ENCODE data around the gene NOP10. TPM values are rescaled to one million over a fixed set of nuclear protein-coding genes. Genes with fewer than 3 reads are reported as not detected.

NOP10 gene
- polyA plus RNA-seq, 4 donors: 165 to 422 (median 337) TPM

DNA sequence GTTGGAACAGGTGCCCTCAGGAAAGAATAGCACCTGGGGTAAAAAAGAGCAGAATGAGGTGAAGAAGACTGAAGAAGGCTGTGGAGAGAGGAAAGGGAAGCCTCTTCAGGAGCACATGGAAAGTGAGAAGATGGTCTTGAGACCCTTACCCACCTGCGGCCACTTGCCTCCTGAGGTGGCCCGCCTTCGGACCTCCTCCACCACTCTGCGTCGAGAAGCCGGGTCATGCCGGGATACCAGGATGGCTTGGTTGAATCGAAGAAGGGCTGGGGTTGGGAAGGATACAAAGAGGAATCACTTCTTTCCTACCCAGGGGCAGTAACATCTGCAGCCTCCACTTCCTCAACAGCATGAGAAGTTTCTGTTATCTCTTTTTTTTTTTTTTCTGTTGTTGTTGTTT is 21.1 kb upstream of the NOP10 start:
- H3K36me3 ChIP-seq (ENCODE audit: control insufficient read depth in 3 of 3, insufficient read depth in 2 of 3, low read depth in 1 of 3, low read length in 3 of 3): peaks cover 2 to 44% (median 2%) of the 10 kb centered on the region in 3 donors
- WGBS, 3 donors: 94 to 98% (median 97%) methylated on average over 8 of the region's 8 CpGs
- peaks cover 3 to 29% (median 3%) of the 10 kb centered on the region in 3 donors for H3K4me1 ChIP-seq (ENCODE audit: control insufficient read depth in 3 of 3, insufficient read depth in 2 of 3, low read depth in 1 of 3, low read length in 2 of 3)
- DNase-seq (no peak), FAIRE-seq (no peak)
- no peak overlapping the region for H3K4me3 ChIP-seq (ENCODE audit: low read depth in 1 of 3, low read length in 3 of 3)
- no peak overlapping the region for H3K27ac ChIP-seq (ENCODE audit: low read depth in 1 of 3, low read length in 2 of 3)
- no peaks in the 10 kb centered on the region for H3K9me3 ChIP-seq (ENCODE audit: control insufficient read depth in 2 of 2, insufficient read depth in 1 of 2, low read depth in 1 of 2, low read length in 1 of 2)
- no peaks in the 10 kb centered on the region for H3K27me3 ChIP-seq (ENCODE audit: control insufficient read depth in 3 of 3, insufficient read depth in 3 of 3, low read length in 3 of 3)

DNA sequence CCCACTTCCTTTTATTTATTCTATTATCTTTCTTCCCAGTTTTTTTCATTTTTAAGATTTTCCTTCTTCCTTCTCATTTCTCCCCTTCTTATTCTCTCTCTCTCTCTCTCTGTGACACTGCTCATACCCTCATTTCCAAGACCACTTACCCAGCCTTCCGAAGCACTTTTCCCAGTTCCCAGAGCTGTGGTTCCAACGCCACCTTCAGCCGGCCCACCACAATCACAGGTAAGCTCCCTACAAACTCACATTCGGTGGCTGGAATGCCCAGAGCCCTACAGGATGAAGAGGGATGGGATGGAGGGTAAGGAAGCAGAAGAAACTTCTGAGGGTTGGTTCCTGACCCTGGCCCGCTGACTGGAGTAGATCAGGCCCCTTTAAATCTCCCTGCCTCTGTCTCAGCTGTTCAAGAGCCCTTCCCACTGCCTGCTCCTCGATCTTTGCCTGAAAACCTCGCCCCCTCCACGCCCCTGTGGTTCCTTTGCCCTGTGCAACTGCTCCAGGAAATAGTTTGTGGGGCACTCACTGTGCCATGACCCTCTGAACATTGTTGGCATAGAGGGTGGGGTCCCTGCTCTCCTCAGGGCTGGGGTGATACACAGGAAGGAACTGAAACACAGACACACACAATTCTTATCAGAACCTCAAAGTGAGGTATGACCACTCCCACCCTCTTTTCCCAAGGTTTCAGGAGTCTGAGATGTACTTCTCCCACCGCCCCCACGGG is 19.3 kb upstream of the NOP10 start:
- DNase-seq (peak; percentile 70 to 98), FAIRE-seq (no peak)
- H3K36me3 ChIP-seq (ENCODE audit: control insufficient read depth in 3 of 3, insufficient read depth in 2 of 3, low read depth in 1 of 3, low read length in 3 of 3): peaks cover 2 to 54% (median 2%) of the 10 kb centered on the region in 3 donors
- H3K4me1 ChIP-seq (ENCODE audit: control insufficient read depth in 3 of 3, insufficient read depth in 2 of 3, low read depth in 1 of 3, low read length in 2 of 3): peaks cover 0 to 24% (median 3%) of the 10 kb centered on the region in 3 donors
- WGBS, 3 donors: 34 to 67% (median 47%) methylated on average over 10 of the region's 10 CpGs
- no peaks in the 10 kb centered on the region for H3K27me3 ChIP-seq (ENCODE audit: control insufficient read depth in 3 of 3, insufficient read depth in 3 of 3, low read length in 3 of 3)
- peak overlapping the region; percentile 76 to 89 (median 80) for H3K27ac ChIP-seq (ENCODE audit: low read depth in 1 of 3, low read length in 2 of 3)
- no peak overlapping the region for H3K4me3 ChIP-seq (ENCODE audit: low read depth in 1 of 3, low read length in 3 of 3)
- no peaks in the 10 kb centered on the region for H3K9me3 ChIP-seq (ENCODE audit: control insufficient read depth in 2 of 2, insufficient read depth in 1 of 2, low read depth in 1 of 2, low read length in 1 of 2)

DNA sequence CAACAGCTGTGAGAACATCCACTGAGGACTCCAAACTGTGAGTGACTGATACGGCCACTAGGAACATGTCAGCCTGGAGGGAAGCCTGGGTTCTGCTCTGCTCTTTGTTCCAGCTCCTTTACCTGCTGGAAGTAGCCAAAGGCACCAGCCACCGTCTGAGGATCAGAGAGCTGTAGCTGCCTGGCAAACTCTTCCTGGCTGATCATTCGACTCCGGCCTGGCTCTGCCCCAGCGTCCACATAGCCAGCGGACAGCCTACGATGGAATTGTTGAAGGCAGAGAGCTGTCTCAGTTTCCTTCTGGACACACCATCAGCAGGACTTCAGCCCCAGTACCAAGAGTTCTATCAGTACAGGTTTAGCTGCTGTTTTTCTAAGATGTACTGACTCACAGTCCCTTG is 18.3 kb upstream of the NOP10 start:
- peaks cover 2 to 61% (median 2%) of the 10 kb centered on the region in 3 donors for H3K36me3 ChIP-seq (ENCODE audit: control insufficient read depth in 3 of 3, insufficient read depth in 2 of 3, low read depth in 1 of 3, low read length in 3 of 3)
- no peak for DNase-seq
- H3K4me3 ChIP-seq (ENCODE audit: low read depth in 1 of 3, low read length in 3 of 3): no peak overlapping the region
- H3K9me3 ChIP-seq (ENCODE audit: control insufficient read depth in 2 of 2, insufficient read depth in 1 of 2, low read depth in 1 of 2, low read length in 1 of 2): no peaks in the 10 kb centered on the region
- no peak overlapping the region for H3K27ac ChIP-seq (ENCODE audit: low read depth in 1 of 3, low read length in 2 of 3)
- peaks cover 0 to 24% (median 3%) of the 10 kb centered on the region in 3 donors for H3K4me1 ChIP-seq (ENCODE audit: control insufficient read depth in 3 of 3, insufficient read depth in 2 of 3, low read depth in 1 of 3, low read length in 2 of 3)
- no peaks in the 10 kb centered on the region for H3K27me3 ChIP-seq (ENCODE audit: control insufficient read depth in 3 of 3, insufficient read depth in 3 of 3, low read length in 3 of 3)
- WGBS, 3 donors: 89 to 96% (median 94%) methylated on average over 7 of the region's 7 CpGs
- FAIRE-seq: no peak

- Histone ChIP-seq H3K4me3 (ENCODE audit: low read depth in 1 of 3, low read length in 3 of 3) (no peak overlapping the region), H3K9me3 (ENCODE audit: control insufficient read depth in 2 of 2, insufficient read depth in 1 of 2, low read depth in 1 of 2, low read length in 1 of 2) (no peaks in the 10 kb centered on the region), H3K36me3 (ENCODE audit: control insufficient read depth in 3 of 3, insufficient read depth in 2 of 3, low read depth in 1 of 3, low read length in 3 of 3) (peaks cover 2 to 71% (median 2%) of the 10 kb centered on the region in 3 donors), H3K27me3 (ENCODE audit: control insufficient read depth in 3 of 3, insufficient read depth in 3 of 3, low read length in 3 of 3) (no peaks in the 10 kb centered on the region), H3K27ac (ENCODE audit: low read depth in 1 of 3, low read length in 2 of 3) (peak overlapping the region in 1 of 3 donors; percentile 77), H3K4me1 (ENCODE audit: control insufficient read depth in 3 of 3, insufficient read depth in 2 of 3, low read depth in 1 of 3, low read length in 2 of 3) (peaks cover 0 to 19% (median 3%) of the 10 kb centered on the region in 3 donors)
- DNase-seq (peak in 1 of 2 donors; percentile 38), FAIRE-seq (no peak)
- WGBS, 3 donors: 41 to 95% (median 81%) methylated on average over 1 of the region's 1 CpG
Measured at GRCh38 chr15:34360298-34360697, 17.4 kb upstream of the NOP10 start.

GRCh38 chr15:34359416-34359815 is 16.5 kb upstream of the NOP10 start:
- Histone ChIP-seq H3K36me3 (ENCODE audit: control insufficient read depth in 3 of 3, insufficient read depth in 2 of 3, low read depth in 1 of 3, low read length in 3 of 3) (peaks cover 2 to 70% (median 2%) of the 10 kb centered on the region in 3 donors), H3K4me1 (ENCODE audit: control insufficient read depth in 3 of 3, insufficient read depth in 2 of 3, low read depth in 1 of 3, low read length in 2 of 3) (peaks cover 0 to 15% (median 3%) of the 10 kb centered on the region in 3 donors), H3K27me3 (ENCODE audit: control insufficient read depth in 3 of 3, insufficient read depth in 3 of 3, low read length in 3 of 3) (no peaks in the 10 kb centered on the region), H3K27ac (ENCODE audit: low read depth in 1 of 3, low read length in 2 of 3) (peak overlapping the region in 2 of 3 donors; percentile 64 to 77), H3K9me3 (ENCODE audit: control insufficient read depth in 2 of 2, insufficient read depth in 1 of 2, low read depth in 1 of 2, low read length in 1 of 2) (no peaks in the 10 kb centered on the region), H3K4me3 (ENCODE audit: low read depth in 1 of 3, low read length in 3 of 3) (no peak overlapping the region)
- DNase-seq: peak in 1 of 2 donors; percentile 91
- 31 to 66% (median 56%) methylated on average over 3 of the region's 3 CpGs for WGBS, 3 donors
- FAIRE-seq: no peak

DNA sequence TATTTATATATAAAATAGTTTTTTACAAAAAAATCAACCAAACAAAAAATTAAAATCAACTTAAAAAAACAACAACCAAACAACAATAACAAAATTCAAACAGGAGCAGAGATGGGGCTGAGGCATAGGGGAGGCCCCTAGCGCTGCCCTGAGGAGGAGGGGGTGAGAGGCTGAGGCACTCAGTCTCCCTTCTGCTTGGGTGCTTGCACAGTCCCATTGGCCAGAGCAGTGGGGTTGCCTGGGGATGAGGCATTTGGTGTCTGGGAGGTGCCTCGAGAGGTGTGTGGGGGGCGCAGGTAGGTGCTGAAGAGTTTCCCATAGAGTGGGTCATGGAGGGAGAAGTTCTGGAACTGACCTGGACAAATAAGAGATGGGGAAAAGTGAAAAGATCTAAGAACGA is 16.0 kb upstream of the NOP10 start:
- WGBS, 3 donors: 96 to 98% (median 97%) methylated on average over 4 of the region's 4 CpGs
- no peak for FAIRE-seq
- no peak for DNase-seq
- H3K4me3 ChIP-seq (ENCODE audit: low read depth in 1 of 3, low read length in 3 of 3): no peak overlapping the region
- H3K27me3 ChIP-seq (ENCODE audit: control insufficient read depth in 3 of 3, insufficient read depth in 3 of 3, low read length in 3 of 3): no peaks in the 10 kb centered on the region
- H3K4me1 ChIP-seq (ENCODE audit: control insufficient read depth in 3 of 3, insufficient read depth in 2 of 3, low read depth in 1 of 3, low read length in 2 of 3): peaks cover 0 to 15% (median 3%) of the 10 kb centered on the region in 3 donors
- H3K36me3 ChIP-seq (ENCODE audit: control insufficient read depth in 3 of 3, insufficient read depth in 2 of 3, low read depth in 1 of 3, low read length in 3 of 3): peaks cover 2 to 72% (median 7%) of the 10 kb centered on the region in 3 donors
- peak overlapping the region in 1 of 3 donors; percentile 77 for H3K27ac ChIP-seq (ENCODE audit: low read depth in 1 of 3, low read length in 2 of 3)
- no peaks in the 10 kb centered on the region for H3K9me3 ChIP-seq (ENCODE audit: control insufficient read depth in 2 of 2, insufficient read depth in 1 of 2, low read depth in 1 of 2, low read length in 1 of 2)

DNA sequence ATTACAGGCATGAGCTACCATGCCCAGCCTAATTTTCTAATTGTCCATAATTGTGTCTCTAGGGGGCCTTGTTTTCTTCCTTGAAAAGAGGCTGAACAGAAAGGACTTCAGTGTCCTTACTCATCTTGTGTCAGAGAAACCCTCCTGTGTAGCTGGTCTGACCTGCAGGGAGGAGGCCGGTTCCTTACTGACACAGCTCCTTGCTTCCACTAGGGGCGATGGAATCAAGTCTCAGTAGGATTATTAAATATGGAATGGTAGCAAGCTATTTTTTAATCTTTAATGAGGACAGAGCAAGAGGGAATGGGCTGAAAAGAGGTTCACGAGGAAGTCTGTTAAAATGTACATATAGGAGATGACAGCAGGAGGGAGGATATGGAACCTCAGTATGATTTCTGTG is 15.4 kb upstream of the NOP10 start:
- DNase-seq (no peak), FAIRE-seq (no peak)
- Histone ChIP-seq H3K9me3 (ENCODE audit: control insufficient read depth in 2 of 2, insufficient read depth in 1 of 2, low read depth in 1 of 2, low read length in 1 of 2) (no peaks in the 10 kb centered on the region), H3K4me1 (ENCODE audit: control insufficient read depth in 3 of 3, insufficient read depth in 2 of 3, low read depth in 1 of 3, low read length in 2 of 3) (peaks cover 0 to 13% (median 3%) of the 10 kb centered on the region in 3 donors), H3K4me3 (ENCODE audit: low read depth in 1 of 3, low read length in 3 of 3) (no peak overlapping the region), H3K27ac (ENCODE audit: low read depth in 1 of 3, low read length in 2 of 3) (no peak overlapping the region), H3K27me3 (ENCODE audit: control insufficient read depth in 3 of 3, insufficient read depth in 3 of 3, low read length in 3 of 3) (no peaks in the 10 kb centered on the region), H3K36me3 (ENCODE audit: control insufficient read depth in 3 of 3, insufficient read depth in 2 of 3, low read depth in 1 of 3, low read length in 3 of 3) (peaks cover 2 to 73% (median 7%) of the 10 kb centered on the region in 3 donors)
- 79 to 85% (median 82%) methylated on average over 3 of the region's 3 CpGs for WGBS, 3 donors

- FAIRE-seq (no peak), DNase-seq (no peak)
- peaks cover 2 to 68% (median 7%) of the 10 kb centered on the region in 3 donors for H3K36me3 ChIP-seq (ENCODE audit: control insufficient read depth in 3 of 3, insufficient read depth in 2 of 3, low read depth in 1 of 3, low read length in 3 of 3)
- WGBS, 3 donors: 94 to 95% (median 95%) methylated on average over 1 of the region's 1 CpG
- no peak overlapping the region for H3K27ac ChIP-seq (ENCODE audit: low read depth in 1 of 3, low read length in 2 of 3)
- no peak overlapping the region for H3K4me3 ChIP-seq (ENCODE audit: low read depth in 1 of 3, low read length in 3 of 3)
- H3K27me3 ChIP-seq (ENCODE audit: control insufficient read depth in 3 of 3, insufficient read depth in 3 of 3, low read length in 3 of 3): no peaks in the 10 kb centered on the region
- H3K4me1 ChIP-seq (ENCODE audit: control insufficient read depth in 3 of 3, insufficient read depth in 2 of 3, low read depth in 1 of 3, low read length in 2 of 3): peaks cover 0 to 7% (median 3%) of the 10 kb centered on the region in 3 donors
- no peaks in the 10 kb centered on the region for H3K9me3 ChIP-seq (ENCODE audit: control insufficient read depth in 2 of 2, insufficient read depth in 1 of 2, low read depth in 1 of 2, low read length in 1 of 2)
Measured at GRCh38 chr15:34357653-34358052, 14.7 kb upstream of the NOP10 start.

Measured in small intestine (tissue), 7 donors.